ENCODE data around the gene RBFOX2.

DNA sequence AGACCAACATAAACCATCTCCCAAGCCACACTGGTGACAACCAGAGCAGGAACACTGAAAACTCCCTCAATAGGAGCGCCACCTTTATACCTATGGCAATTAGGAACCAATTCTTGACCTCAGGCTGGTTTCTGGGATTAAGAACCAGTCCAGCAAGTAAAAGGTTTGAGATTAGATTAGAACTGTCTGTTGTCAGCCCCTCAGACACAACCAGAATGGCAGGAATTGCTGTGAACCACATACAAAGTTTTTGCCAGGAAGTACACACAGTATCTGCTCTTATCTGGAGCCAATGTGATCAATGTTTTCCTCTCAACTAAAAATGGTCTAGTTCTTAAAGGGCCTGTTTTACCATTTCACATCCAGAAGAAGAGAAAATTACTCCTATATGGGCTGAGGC, 55.2 kb downstream of the RBFOX2 start:
- TF ChIP-seq, protein P1, sequence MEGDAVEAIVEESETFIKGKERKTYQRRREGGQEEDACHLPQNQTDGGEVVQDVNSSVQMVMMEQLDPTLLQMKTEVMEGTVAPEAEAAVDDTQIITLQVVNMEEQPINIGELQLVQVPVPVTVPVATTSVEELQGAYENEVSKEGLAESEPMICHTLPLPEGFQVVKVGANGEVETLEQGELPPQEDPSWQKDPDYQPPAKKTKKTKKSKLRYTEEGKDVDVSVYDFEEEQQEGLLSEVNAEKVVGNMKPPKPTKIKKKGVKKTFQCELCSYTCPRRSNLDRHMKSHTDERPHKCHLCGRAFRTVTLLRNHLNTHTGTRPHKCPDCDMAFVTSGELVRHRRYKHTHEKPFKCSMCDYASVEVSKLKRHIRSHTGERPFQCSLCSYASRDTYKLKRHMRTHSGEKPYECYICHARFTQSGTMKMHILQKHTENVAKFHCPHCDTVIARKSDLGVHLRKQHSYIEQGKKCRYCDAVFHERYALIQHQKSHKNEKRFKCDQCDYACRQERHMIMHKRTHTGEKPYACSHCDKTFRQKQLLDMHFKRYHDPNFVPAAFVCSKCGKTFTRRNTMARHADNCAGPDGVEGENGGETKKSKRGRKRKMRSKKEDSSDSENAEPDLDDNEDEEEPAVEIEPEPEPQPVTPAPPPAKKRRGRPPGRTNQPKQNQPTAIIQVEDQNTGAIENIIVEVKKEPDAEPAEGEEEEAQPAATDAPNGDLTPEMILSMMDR (IDR thresholded peaks at IDR 0.05), result no peak
- TF ChIP-seq EP300 (IDR thresholded peaks at IDR 0.05), result no peak

Measured in tibial nerve (tissue), 4 donors.